HepG2 (cell line): ENCODE data around the gene TXNRD1. TPM values are rescaled to one million over a fixed set of nuclear protein-coding genes. Genes with fewer than 3 reads are reported as not detected.

ENCODE experiments used
- ATAC-seq: fragments of 200-7000 bp; cut with Tn5 transposase; 3 replicates; pipeline ENCODE4 v1.9.1; 2020; ENCODE audit warnings: mild to moderate bottlenecking, moderate library complexity
- BruUV-seq: library from RNA; stranded (reverse); fragments of 400-500 nt; replicated peaks from 2 replicates; lab custom pipeline; 2021; lab: Mats Ljungman, UMichigan
- CTCF ChIA-PET: fragments of 300-600 bp; formaldehyde crosslinking; extraction: SDS; loops from one replicate; lab custom pipeline; 2021; ENCODE audit warnings: low total read pairs, inconsistent platforms, low intra/inter-chr PET ratio; lab: Yijun Ruan, JAX
- POLR2A ChIA-PET: fragments of 350-600 bp; sonication (Branson Sonifier 250); formaldehyde crosslinking; loops from one replicate; lab custom pipeline; 2020; ENCODE audit warnings: antibody characterized with exemption, inconsistent platforms; lab: Yijun Ruan, JAX
- DNase-seq: peaks from one replicate; pipeline ENCODE4 v3.0.0-alpha.2; 2015; ENCODE audit warnings: low spot score
- FAIRE-seq: peaks from 3 replicates; lab custom pipeline; 2011; peaks lifted over from hg19 to GRCh38; lab: Jason Lieb, UNC
- H2AFZ ChIP-seq: one replicate; pipeline ENCODE4 v1.6.1; 2011; ENCODE audit warnings: low read length, inconsistent platforms
- H3K27ac ChIP-seq: fragments of 300-600 bp; 3 replicates; pipeline ENCODE4 v1.8.0; 2011; ENCODE audit warnings: mixed run types, mild to moderate bottlenecking, mixed read lengths, low read length, inconsistent platforms; ENCODE audit not compliant: insufficient read depth; ENCODE audit errors: extremely low read length
- H3K27me3 ChIP-seq, 2 experiments: fragments of 200-600 bp in 1 of 2; 2 replicates in 1 of 2; 3 replicates in 1 of 2; pipeline versions ENCODE4 v1.6.0 to v1.8.0; 2011; ENCODE audit warnings: low read length in 2 of 2, mild to moderate bottlenecking in 2 of 2, moderate library complexity in 2 of 2, inconsistent platforms in 1 of 2; ENCODE audit not compliant: insufficient read depth in 2 of 2, control insufficient read depth in 1 of 2
- H3K36me3 ChIP-seq, 2 experiments: fragments of 200-600 bp in 1 of 2; replicated peaks in 1 of 2; 2 replicates in 1 of 2; 3 replicates in 1 of 2; pipeline versions ENCODE4 v1.5.1 to v1.8.0; 2011; ENCODE audit warnings: low read length in 2 of 2, inconsistent platforms in 1 of 2; ENCODE audit not compliant: insufficient read depth in 2 of 2, control insufficient read depth in 1 of 2
- H3K4me1 ChIP-seq: 2 replicates; pipeline ENCODE4 v1.5.1; 2012; ENCODE audit warnings: low read length, inconsistent platforms; ENCODE audit not compliant: insufficient read depth
- H3K4me2 ChIP-seq: 2 replicates; pipeline ENCODE4 v1.6.0; 2011; ENCODE audit warnings: low read depth, low read length, inconsistent platforms
- H3K4me3 ChIP-seq, 3 experiments: fragments of 200-600 bp in 1 of 3; sonication (generic), shearing (Covaris generic) in 1 of 3; replicated peaks in 1 of 3; 2 replicates each; pipeline ENCODE4 v1.5.1; 2011 to 2016; ENCODE audit warnings: low read length in 3 of 3, inconsistent platforms in 2 of 3, low read depth in 2 of 3, mild to moderate bottlenecking in 2 of 3, control low read depth in 1 of 3, mixed read lengths in 1 of 3; ENCODE audit not compliant: insufficient read depth in 1 of 3
- H3K79me2 ChIP-seq: one replicate; pipeline ENCODE4 v1.6.1; 2011; ENCODE audit warnings: low read length, inconsistent platforms; ENCODE audit not compliant: insufficient read depth
- H3K9ac ChIP-seq: 2 replicates; pipeline ENCODE4 v1.6.0; 2011; ENCODE audit warnings: mild to moderate bottlenecking, low read depth, low read length, inconsistent platforms; ENCODE audit not compliant: insufficient read depth
- H3K9me3 ChIP-seq: 2 replicates; pipeline ENCODE4 v1.5.1; 2012; ENCODE audit warnings: mild to moderate bottlenecking, low read length
- H4K20me1 ChIP-seq: 2 replicates; pipeline ENCODE4 v1.6.0; 2011; ENCODE audit warnings: inconsistent platforms, mild to moderate bottlenecking, low read length, moderate library complexity; ENCODE audit not compliant: insufficient read depth
- HOXD1 ChIP-seq: sonication (generic); formaldehyde crosslinking; IDR thresholded peaks from 2 replicates; pipeline ENCODE4 v1.5.0; 2020; ENCODE audit warnings: missing genetic modification reagents
- KMT2A ChIP-seq: sonication (generic); formaldehyde crosslinking; IDR thresholded peaks from 2 replicates; pipeline ENCODE4 v1.4.0; 2020; ENCODE audit warnings: missing genetic modification reagents
- NFIC ChIP-seq: IDR thresholded peaks from 2 replicates; pipeline ENCODE4 v1.6.1; 2012; ENCODE audit warnings: mild to moderate bottlenecking, low read length, inconsistent platforms
- RBM22 ChIP-seq: fragments of 200-400 bp; formaldehyde crosslinking; optimal IDR thresholded peaks from 2 replicates; pipeline ENCODE3; 2017; ENCODE audit warnings: mild to moderate bottlenecking, low read length, moderate library complexity
- TBL1XR1 ChIP-seq: fragments of 150-350 bp; IDR thresholded peaks from 2 replicates; pipeline ENCODE4 v1.6.1; 2014; ENCODE audit warnings: borderline replicate concordance, low read length; ENCODE audit not compliant: partially characterized antibody
- ZBTB8A ChIP-seq: sonication (generic); formaldehyde crosslinking; IDR thresholded peaks from 2 replicates; pipeline ENCODE4 v1.4.0; 2020; ENCODE audit warnings: mild to moderate bottlenecking, low read depth, missing genetic modification reagents, borderline replicate concordance
- ZNF577 ChIP-seq: sonication (generic); formaldehyde crosslinking; IDR thresholded peaks from 2 replicates; pipeline ENCODE4 v1.4.0; 2020; ENCODE audit warnings: mild to moderate bottlenecking, low read depth, missing genetic modification reagents, borderline replicate concordance
- ZNF773 ChIP-seq: sonication (generic); formaldehyde crosslinking; IDR thresholded peaks from 2 replicates; pipeline ENCODE4 v1.4.0; 2020; ENCODE audit warnings: missing genetic modification reagents, borderline replicate concordance
- WGBS: methylation state at CpG from one replicate; pipeline ENCODE4 v1.1.6; 2017; ENCODE audit warnings: low lambda C conversion rate; 5-methylcytosine and 5-hydroxymethylcytosine counted together
- in situ Hi-C: cut with HindIII; loops from 2 replicates; pipeline ENCODE4 v1.10.0; 2017; ENCODE audit warnings: low pct_unique_long_range_greater_than_20kb; ENCODE audit not compliant: extremely low pct_ligation_motif_present
- intact Hi-C: fragments of 100-400 bp; cut with micrococcal nuclease; formaldehyde crosslinking; loops from one replicate; pipeline ENCODE4 v1.10.0; 2022; ENCODE audit not compliant: unreplicated experiment
- polyA plus RNA-seq, 8 experiments: library from polyadenylated mRNA; depleted of rRNA in 3 of 8; stranded (reverse) in 7 of 8; unstranded in 1 of 8; fragments of >200 nt; fragmentation: Illumina TruSeq in 4 of 8; extraction: Trizol in 4 of 8; gene quantifications; 2 replicates each; pipeline versions ENCODE4 v1.2.1 to v1.2.3, GENCODE V29; 2011 to 2016; ENCODE audit warnings: low read depth in 4 of 8, missing spikeins in 1 of 8, mixed read lengths in 1 of 8; ENCODE audit not compliant: insufficient read depth in 1 of 8
- total RNA-seq, 5 experiments: library from RNA; depleted of rRNA; stranded (reverse); fragments of >200 nt; fragmentation: Illumina TruSeq; extraction: Trizol; gene quantifications; 2 replicates each; pipeline ENCODE4 v1.2.3, GENCODE V29; 2016; ENCODE audit warnings: low read depth in 1 of 5

The TXNRD1 gene
- total and polyA plus RNA-seq, 2 of the 13 experiments (the other 11 are each of a cell fraction or from before 2014, with no cell fraction given): 54.0 to 190 TPM

DNA sequence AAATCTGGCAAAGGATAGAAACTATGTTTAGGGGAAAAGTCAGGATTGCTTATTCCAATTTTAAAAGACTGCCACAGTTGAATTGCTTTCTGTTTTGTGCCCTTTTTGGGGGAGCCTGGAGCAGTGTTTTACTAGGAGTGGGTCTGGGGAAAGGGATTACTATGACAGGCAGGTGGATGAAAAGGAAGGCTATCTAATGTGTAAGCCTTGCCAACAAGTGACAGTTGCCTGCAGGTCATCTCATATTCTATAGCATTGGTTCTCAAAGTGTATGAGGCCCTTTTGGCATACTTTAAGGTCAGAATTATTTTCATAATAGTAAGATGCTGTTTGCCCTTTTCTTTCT lies 92.0 kb downstream of the TXNRD1 start:
- peaks cover 13 to 60% of the 10 kb centered on the region in 2 experiments for H3K36me3 ChIP-seq
- ATAC-seq: no peak
- H2AFZ ChIP-seq: no peak overlapping the region
- no peak overlapping the region for H3K27ac ChIP-seq
- DNase-seq: no peak
- H3K79me2 ChIP-seq: peaks cover 84% of the 10 kb centered on the region
- H3K27me3 ChIP-seq: no peaks in the 10 kb centered on the region
- in situ Hi-C loops (no loop called here), intact Hi-C loops (no loop called here)
- FAIRE-seq: no peak
- H3K4me1 ChIP-seq: no peaks in the 10 kb centered on the region
- no peaks in the 10 kb centered on the region for H3K9me3 ChIP-seq
- TF ChIP-seq KMT2A (CRISPR knock-in tag): no peak
- TF ChIP-seq HOXD1 (CRISPR knock-in tag): no peak
- no peak for TF ChIP-seq ZNF577 (CRISPR knock-in tag)
- no peak for TF ChIP-seq ZNF773 (CRISPR knock-in tag)
- TF ChIP-seq TBL1XR1: no peak
- H4K20me1 ChIP-seq: peaks cover 59% of the 10 kb centered on the region
- H3K4me3 ChIP-seq: no peak overlapping the region
- BruUV-seq: no TSS peak
- no peak overlapping the region for H3K9ac ChIP-seq
- ChIA-PET POLR2A (no interaction called here), CTCF (no interaction called here)
- no peak overlapping the region for H3K4me2 ChIP-seq

DNA sequence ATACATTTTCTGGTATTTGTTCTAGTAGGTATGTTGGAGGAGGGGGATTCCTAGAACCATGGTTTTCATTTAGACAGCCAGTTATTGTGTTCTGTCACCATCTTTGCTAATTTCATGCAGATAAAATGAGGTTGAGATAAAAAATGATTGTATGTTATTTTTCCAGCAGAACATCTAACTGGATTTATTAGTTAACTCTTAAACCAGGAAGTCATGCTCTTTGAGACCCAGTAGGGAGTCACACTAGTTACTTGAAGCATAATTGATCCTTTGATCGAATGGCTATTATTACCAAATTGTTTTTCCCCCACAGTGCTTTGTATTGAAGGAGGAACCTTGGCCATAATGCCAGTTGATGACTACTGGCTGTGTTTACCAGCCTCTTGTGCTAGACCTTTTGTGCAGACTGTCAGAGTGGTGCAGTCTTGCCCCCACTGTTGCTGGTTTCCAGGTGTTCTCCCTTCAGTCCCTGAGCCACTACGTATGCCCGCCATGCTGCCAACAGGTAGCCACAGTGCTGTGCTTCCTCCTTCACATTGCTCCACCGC lies 93.9 kb downstream of the TXNRD1 start:
- 98% methylated on average over 4 of the region's 4 CpGs for WGBS
- no TSS peak for BruUV-seq
- TF ChIP-seq ZBTB8A (CRISPR knock-in tag) (no peak), RBM22 (peak; percentile 84), NFIC (no peak)
- no peak for FAIRE-seq
- H3K36me3 ChIP-seq: peaks cover 13 to 62% of the 10 kb centered on the region in 2 experiments
- peaks cover 68% of the 10 kb centered on the region for H3K79me2 ChIP-seq
- POLR2A ChIA-PET: no interaction called here
- in situ Hi-C loops: no loop called here
- H3K4me3 ChIP-seq: no peak overlapping the region
- H3K27ac ChIP-seq: no peak overlapping the region
- H3K9me3 ChIP-seq: no peaks in the 10 kb centered on the region
- no peak for DNase-seq
- H4K20me1 ChIP-seq: peaks cover 49% of the 10 kb centered on the region
- H3K27me3 ChIP-seq: no peaks in the 10 kb centered on the region
- CTCF ChIA-PET: no interaction called here
- no peak overlapping the region for H2AFZ ChIP-seq
- ATAC-seq: peak; percentile 31
- H3K4me2 ChIP-seq: no peak overlapping the region
- H3K9ac ChIP-seq: no peak overlapping the region
- H3K4me1 ChIP-seq: no peaks in the 10 kb centered on the region
- intact Hi-C loops: no loop called here
